K562 (cell line): Measurements from ENCODE around the gene SH3BP5. TPM values are rescaled to one million over a fixed set of nuclear protein-coding genes. Genes with fewer than 3 reads are reported as not detected.

ENCODE experiments used
- PRMT5 ChIP-seq: sonication (generic); formaldehyde crosslinking; IDR thresholded peaks from 2 replicates; pipeline ENCODE4 v1.5.0; 2020; ENCODE audit warnings: missing genetic modification reagents
- SIX5 ChIP-seq, 2 experiments: IDR thresholded peaks; 2 replicates each; pipeline ENCODE4 v1.6.1; 2011; ENCODE audit warnings: low read length in 2 of 2, borderline replicate concordance in 1 of 2, low read depth in 1 of 2, mild to moderate bottlenecking in 1 of 2, moderate library complexity in 1 of 2; ENCODE audit not compliant: insufficient read depth in 1 of 2
- SRF ChIP-seq, 2 experiments: fragments of 250-450, 450-650 bp in 1 of 2; sonication (Bioruptor Pico) in 1 of 2; sonication (generic) in 1 of 2; formaldehyde crosslinking; IDR thresholded peaks; 2 replicates each; pipeline versions ENCODE4 v1.5.0 to v1.5.1; 2020 to 2022; ENCODE audit warnings: mild to moderate bottlenecking in 1 of 2, missing genetic modification reagents in 1 of 2
- YBX1 ChIP-seq: fragments of 450-650 bp; IDR thresholded peaks from 2 replicates; pipeline ENCODE4 v1.7.1; 2016; ENCODE audit warnings: mild to moderate bottlenecking
- ZBTB17 ChIP-seq: fragments of 450-650 bp; formaldehyde crosslinking; IDR thresholded peaks from 2 replicates; pipeline ENCODE4 v1.4.0; 2020; ENCODE audit warnings: mild to moderate bottlenecking
- ZFP36 ChIP-seq: fragments of 150-350 bp; IDR thresholded peaks from 2 replicates; pipeline ENCODE4 v1.6.1; 2018; ENCODE audit warnings: low read length, low read depth; ENCODE audit not compliant: partially characterized antibody
- polyA plus RNA-seq, 8 experiments: library from polyadenylated mRNA; depleted of rRNA in 4 of 8; stranded (reverse) in 5 of 8; unstranded in 3 of 8; fragments of >200 nt; fragmentation: Nextera tagmentation in 2 of 8; fragmentation: Illumina TruSeq in 1 of 8; extraction: Ambion mirVana in 2 of 8; extraction: Trizol in 1 of 8; gene quantifications; 2 replicates each; pipeline versions ENCODE4 v1.2.1 to v1.2.3, GENCODE V29; 2011 to 2014; ENCODE audit warnings: inconsistent platforms in 1 of 8, missing spikeins in 1 of 8
- total RNA-seq, 7 experiments: library from RNA; depleted of rRNA in 6 of 7; stranded (reverse); fragments of >200 nt in 6 of 7; fragmentation: Illumina TruSeq in 2 of 7; extraction: Trizol in 2 of 7; gene quantifications; 2 replicates each; pipeline versions ENCODE4 v1.2.1 to v1.2.3, GENCODE V29; 2011 to 2021; ENCODE audit warnings: low replicate concordance in 1 of 7
- TF ChIP-seq, protein P1 (sequence below): fragments of 450-650 bp; IDR thresholded peaks from 2 replicates; pipeline ENCODE4 v1.6.1; 2016; ENCODE audit warnings: borderline replicate concordance
- TF ChIP-seq, protein P2 (sequence below), 2 experiments: IDR thresholded peaks; 2 replicates each; pipeline ENCODE4 v1.6.1; 2012; ENCODE audit warnings: improper control_type of control experiment in 2 of 2, low read depth in 2 of 2, low read length in 2 of 2, borderline replicate concordance in 1 of 2
- TF ChIP-seq, protein P3 (sequence below), 2 experiments: fragments of 450-650 bp in 1 of 2; sonication (generic) in 1 of 2; formaldehyde crosslinking; conservative IDR thresholded peaks; 2 replicates each; pipeline versions ENCODE4 v1.4.0 to v1.8.1; 2020 to 2022; ENCODE audit warnings: mild to moderate bottlenecking in 1 of 2, missing genetic modification reagents in 1 of 2

SH3BP5 gene
- total and polyA plus RNA-seq, 9 of the 15 experiments (the other 6 are each of a cell fraction or from before 2014, with no cell fraction given) = 2.9 to 29.0 (median 14.9) TPM

DNA sequence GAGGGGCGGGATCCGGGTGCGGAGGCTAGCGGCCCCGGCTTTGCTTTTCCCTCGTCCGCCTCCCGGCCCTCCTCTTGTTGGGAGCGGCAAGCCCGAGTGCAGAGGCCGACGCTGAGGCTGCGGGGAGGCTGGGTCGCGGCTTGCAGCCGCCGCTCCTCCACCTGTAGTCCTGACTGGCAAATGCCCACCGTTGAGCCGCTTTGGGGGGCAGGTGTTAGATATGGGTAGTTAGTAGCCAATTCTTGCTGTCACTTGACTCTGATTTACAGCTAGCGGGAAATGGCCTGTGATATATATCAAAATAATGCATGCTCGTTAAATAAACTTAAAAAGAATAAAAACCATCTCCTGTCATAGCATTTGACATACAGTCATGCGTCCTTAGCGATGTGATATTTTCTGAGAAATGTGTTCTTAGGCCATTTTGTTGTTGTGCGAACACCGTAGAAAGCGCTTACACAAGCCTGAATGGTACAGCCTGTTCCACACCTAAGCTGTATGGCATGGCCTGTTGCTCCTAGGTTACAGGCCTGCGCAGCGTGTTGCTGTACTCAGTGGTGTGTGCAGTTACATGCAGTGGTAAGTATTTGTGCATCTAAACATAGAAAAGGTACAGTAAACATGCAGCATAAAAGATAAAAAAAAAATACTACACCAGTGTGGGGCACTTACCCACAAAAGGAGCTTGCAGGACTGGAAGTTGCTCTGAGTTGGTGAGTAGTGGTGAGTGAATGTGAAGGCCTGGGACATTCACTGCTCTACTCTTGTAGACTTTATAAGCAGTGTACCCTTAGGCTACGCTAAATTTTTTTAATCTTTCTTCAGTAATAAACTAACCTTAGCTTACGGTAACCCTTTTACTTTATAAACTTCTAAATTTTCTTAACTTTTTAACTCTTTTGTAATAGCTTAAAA, 125.5 kb downstream of the SH3BP5 start (continued):
- TF ChIP-seq YBX1 (no peak), SRF (CRISPR knock-in tag; IDR thresholded peaks at IDR 0.05) (no peak), SIX5 (IDR thresholded peaks at IDR 0.05; ENCODE audit: borderline replicate concordance in 1 of 2, insufficient read depth in 1 of 2, low read depth in 1 of 2, low read length in 2 of 2) (no peak), ZBTB17 (CRISPR knock-in tag) (no peak), PRMT5 (CRISPR knock-in tag) (no peak), ZFP36 (no peak)
- TF ChIP-seq, protein P1, sequence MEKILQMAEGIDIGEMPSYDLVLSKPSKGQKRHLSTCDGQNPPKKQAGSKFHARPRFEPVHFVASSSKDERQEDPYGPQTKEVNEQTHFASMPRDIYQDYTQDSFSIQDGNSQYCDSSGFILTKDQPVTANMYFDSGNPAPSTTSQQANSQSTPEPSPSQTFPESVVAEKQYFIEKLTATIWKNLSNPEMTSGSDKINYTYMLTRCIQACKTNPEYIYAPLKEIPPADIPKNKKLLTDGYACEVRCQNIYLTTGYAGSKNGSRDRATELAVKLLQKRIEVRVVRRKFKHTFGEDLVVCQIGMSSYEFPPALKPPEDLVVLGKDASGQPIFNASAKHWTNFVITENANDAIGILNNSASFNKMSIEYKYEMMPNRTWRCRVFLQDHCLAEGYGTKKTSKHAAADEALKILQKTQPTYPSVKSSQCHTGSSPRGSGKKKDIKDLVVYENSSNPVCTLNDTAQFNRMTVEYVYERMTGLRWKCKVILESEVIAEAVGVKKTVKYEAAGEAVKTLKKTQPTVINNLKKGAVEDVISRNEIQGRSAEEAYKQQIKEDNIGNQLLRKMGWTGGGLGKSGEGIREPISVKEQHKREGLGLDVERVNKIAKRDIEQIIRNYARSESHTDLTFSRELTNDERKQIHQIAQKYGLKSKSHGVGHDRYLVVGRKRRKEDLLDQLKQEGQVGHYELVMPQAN = peak; percentile 42; the same call in 1 of the 2 replicates
- TF ChIP-seq, protein P2, sequence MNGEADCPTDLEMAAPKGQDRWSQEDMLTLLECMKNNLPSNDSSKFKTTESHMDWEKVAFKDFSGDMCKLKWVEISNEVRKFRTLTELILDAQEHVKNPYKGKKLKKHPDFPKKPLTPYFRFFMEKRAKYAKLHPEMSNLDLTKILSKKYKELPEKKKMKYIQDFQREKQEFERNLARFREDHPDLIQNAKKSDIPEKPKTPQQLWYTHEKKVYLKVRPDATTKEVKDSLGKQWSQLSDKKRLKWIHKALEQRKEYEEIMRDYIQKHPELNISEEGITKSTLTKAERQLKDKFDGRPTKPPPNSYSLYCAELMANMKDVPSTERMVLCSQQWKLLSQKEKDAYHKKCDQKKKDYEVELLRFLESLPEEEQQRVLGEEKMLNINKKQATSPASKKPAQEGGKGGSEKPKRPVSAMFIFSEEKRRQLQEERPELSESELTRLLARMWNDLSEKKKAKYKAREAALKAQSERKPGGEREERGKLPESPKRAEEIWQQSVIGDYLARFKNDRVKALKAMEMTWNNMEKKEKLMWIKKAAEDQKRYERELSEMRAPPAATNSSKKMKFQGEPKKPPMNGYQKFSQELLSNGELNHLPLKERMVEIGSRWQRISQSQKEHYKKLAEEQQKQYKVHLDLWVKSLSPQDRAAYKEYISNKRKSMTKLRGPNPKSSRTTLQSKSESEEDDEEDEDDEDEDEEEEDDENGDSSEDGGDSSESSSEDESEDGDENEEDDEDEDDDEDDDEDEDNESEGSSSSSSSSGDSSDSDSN (IDR thresholded peaks at IDR 0.05; ENCODE audit: borderline replicate concordance in 1 of 2, low read depth in 2 of 2, low read length in 2 of 2) = peak; percentile 84 to 95; a peak in 1 of 4 replicates
- TF ChIP-seq, protein P3, sequence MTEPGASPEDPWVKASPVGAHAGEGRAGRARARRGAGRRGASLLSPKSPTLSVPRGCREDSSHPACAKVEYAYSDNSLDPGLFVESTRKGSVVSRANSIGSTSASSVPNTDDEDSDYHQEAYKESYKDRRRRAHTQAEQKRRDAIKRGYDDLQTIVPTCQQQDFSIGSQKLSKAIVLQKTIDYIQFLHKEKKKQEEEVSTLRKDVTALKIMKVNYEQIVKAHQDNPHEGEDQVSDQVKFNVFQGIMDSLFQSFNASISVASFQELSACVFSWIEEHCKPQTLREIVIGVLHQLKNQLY (CRISPR knock-in tag; conservative IDR thresholded peaks at IDR 0.05) = no peak
